GM12864 (cell line): ENCODE data around the gene CTTN.

ENCODE experiments used
- DNase-seq: peaks from one replicate; pipeline ENCODE4 v3.0.0-alpha.2; 2011; ENCODE audit warnings: low read depth
- H3K4me3 ChIP-seq: 2 replicates; pipeline ENCODE4 v1.5.1; 2011; ENCODE audit warnings: mild to moderate bottlenecking, low read depth, low read length, control low read depth
- TF ChIP-seq, protein P1 (sequence below): IDR thresholded peaks from 2 replicates; pipeline ENCODE4 v1.5.1; 2011; ENCODE audit warnings: low read depth, mild to moderate bottlenecking, moderate library complexity, low read length, control low read depth, inconsistent platforms; ENCODE audit errors: missing control alignments

Gene CTTN

DNA sequence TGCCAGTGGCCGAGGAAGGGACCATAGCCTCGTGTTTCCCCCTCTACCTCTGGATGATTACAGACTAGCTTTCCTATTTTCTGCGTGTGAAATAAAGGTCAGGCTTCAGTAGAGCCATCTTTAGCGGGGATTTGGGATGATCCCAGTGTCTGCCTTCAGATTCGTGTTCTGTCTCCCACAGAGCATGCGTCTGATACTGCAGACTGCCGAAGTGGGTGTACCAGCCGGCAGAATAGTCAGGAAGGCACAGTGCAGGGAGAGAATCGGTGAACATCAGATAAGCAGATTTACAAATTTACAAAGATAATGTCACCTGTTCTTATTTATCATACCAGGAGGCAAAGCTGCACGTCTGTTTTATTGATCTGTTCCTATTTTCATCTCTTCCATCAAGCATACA lies 11.1 kb downstream of the CTTN start:
- DNase-seq = no peak
- TF ChIP-seq, protein P1, sequence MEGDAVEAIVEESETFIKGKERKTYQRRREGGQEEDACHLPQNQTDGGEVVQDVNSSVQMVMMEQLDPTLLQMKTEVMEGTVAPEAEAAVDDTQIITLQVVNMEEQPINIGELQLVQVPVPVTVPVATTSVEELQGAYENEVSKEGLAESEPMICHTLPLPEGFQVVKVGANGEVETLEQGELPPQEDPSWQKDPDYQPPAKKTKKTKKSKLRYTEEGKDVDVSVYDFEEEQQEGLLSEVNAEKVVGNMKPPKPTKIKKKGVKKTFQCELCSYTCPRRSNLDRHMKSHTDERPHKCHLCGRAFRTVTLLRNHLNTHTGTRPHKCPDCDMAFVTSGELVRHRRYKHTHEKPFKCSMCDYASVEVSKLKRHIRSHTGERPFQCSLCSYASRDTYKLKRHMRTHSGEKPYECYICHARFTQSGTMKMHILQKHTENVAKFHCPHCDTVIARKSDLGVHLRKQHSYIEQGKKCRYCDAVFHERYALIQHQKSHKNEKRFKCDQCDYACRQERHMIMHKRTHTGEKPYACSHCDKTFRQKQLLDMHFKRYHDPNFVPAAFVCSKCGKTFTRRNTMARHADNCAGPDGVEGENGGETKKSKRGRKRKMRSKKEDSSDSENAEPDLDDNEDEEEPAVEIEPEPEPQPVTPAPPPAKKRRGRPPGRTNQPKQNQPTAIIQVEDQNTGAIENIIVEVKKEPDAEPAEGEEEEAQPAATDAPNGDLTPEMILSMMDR = no peak
- H3K4me3 ChIP-seq = no peak overlapping the region

DNA sequence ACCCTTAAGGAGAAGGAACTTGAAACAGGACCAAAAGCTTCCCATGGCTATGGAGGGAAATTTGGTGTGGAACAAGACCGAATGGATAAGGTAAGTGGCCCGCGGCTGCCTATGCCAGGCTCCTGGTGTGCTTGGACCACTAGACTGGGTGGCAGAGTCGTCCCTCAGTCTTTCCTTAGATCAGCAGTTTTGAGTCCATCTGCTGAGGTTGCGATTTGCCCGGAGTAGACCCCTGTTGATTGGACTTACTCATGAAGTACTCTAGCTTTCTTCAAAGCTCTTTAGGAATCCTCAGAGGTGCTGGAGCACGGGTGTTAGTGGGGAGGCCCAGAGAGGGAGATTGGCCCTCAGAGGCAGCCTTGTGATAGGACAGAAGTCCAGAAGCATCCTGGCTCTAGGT lies 11.5 kb downstream of the CTTN start:
- no peak for DNase-seq
- H3K4me3 ChIP-seq = no peak overlapping the region
- TF ChIP-seq, protein P1 = no peak

- DNase-seq = no peak
- H3K4me3 ChIP-seq = no peak overlapping the region
Observed at GRCh38 chr11:70410276-70411205, 12.2 kb downstream of the CTTN start.

DNA sequence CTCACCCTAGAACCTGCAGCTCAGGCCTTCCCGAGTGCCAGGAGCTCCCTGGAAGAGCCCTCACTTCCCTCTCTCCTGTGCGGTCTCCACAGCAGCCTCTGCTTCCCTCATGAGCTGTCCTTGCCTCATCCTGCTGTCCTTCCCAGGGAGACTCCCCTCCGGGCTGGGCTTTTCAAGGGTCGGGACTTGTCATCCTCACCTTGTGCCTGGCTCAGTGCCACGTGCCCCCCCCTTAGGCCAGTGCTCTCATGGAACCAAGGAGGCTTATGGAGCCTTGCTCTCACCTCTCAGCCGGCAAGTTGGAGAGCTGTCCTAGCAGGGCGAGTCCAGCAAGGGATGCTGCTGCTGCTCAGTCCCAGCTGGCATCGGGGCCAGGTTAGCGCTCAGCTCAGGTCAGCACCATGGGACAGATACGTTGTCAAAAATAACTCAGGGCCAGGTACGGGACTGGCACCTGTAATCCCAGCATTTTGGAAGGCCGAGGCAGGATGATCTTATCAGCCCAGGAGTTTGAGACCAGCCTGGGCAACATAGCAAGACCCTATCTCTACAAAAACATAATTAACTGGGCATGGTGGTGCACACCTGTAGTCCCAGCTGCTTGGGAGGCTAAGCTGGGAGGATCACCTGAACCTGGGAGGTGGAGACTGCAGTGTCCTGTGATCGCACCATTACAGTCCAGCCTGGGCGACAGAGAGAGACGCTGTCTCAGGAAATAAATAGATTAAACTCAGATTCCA lies 13.6 kb downstream of the CTTN start:
- no peak overlapping the region for H3K4me3 ChIP-seq
- DNase-seq = no peak
- TF ChIP-seq, protein P1 = no peak

More at GRCh38 chr11:70410276-70411205, 12.2 kb downstream of the CTTN start:
- TF ChIP-seq, protein P1 = no peak

GRCh38 chr11:70413151-70413550 lies 14.8 kb downstream of the CTTN start:
- no peak for DNase-seq
- TF ChIP-seq, protein P1 = no peak
- H3K4me3 ChIP-seq = no peak overlapping the region

DNA sequence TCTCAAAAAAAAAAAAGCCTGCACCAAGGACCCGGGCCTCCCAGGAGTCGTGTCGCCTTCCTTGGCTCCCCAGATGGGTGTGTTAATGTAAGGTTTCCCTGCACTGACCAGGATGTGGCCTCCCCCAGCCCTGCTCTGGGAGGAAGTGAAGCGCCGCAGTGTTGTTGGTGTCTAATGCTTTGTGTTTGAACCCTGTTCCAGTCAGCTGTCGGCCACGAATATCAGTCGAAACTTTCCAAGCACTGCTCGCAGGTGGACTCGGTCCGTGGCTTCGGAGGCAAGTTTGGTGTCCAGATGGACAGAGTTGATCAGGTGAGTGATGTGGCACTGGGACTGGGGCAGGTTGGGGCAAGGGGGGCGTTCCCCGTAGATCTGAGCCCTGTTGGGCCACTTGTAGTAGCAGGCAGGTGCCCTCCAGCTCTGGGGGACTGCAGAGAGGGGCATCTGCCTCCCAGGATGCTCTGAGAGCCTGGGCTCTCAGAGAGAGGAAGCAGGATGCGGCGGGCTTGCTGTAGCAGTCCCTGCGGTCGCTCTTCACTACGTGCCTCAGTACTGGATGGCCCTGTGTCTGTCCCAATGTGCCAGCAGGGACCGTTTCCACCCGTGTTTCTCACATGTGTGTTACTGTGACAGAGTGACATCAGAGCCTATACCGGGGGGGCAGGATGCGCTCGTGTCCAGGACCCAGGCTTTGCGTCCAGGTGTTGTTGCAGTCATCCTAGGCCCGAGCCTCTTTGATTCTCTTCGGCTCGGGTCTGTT lies 16.2 kb downstream of the CTTN start:
- DNase-seq = no peak
- TF ChIP-seq, protein P1 = no peak
- H3K4me3 ChIP-seq = no peak overlapping the region
